HL-60 (cell line): ENCODE data around the gene SLC17A9.
A peak's percentile ranks its signal among the peaks of the same experiment; 100 is the strongest.

Experiments
- DNase-seq, 2 experiments: peaks; one replicate each; pipeline ENCODE4 v3.0.0-alpha.2; 2010 to 2020; ENCODE audit warnings: low read depth in 1 of 2, low spot score in 1 of 2
- H3K27ac ChIP-seq: fragments of 250-450 bp; sonication (Bioruptor Pico); replicated peaks from 2 replicates; pipeline ENCODE4 v1.5.1; 2020; ENCODE audit warnings: mild to moderate bottlenecking, moderate library complexity
- H3K27me3 ChIP-seq: fragments of 250-450 bp; sonication (Bioruptor Pico); 2 replicates; pipeline ENCODE4 v1.5.1; 2021; ENCODE audit warnings: mild to moderate bottlenecking, moderate library complexity; ENCODE audit not compliant: insufficient read depth, poor library complexity, severe bottlenecking
- H3K4me3 ChIP-seq: replicated peaks from 2 replicates; pipeline ENCODE4 v1.5.1; 2011; ENCODE audit warnings: mild to moderate bottlenecking, control low read depth, low read length; ENCODE audit not compliant: insufficient read depth
- CTCF ChIP-seq: IDR thresholded peaks from one replicate; pipeline ENCODE4 v1.5.1; 2011; ENCODE audit warnings: low read length, control low read depth, inconsistent platforms; ENCODE audit not compliant: insufficient read depth
- GABPA ChIP-seq: IDR thresholded peaks from 2 replicates; pipeline ENCODE4 v1.6.1; 2012; ENCODE audit warnings: low read depth
- POLR2AphosphoS5 ChIP-seq: IDR thresholded peaks from 2 replicates; pipeline ENCODE4 v1.6.1; 2012; ENCODE audit warnings: low read depth
- REST ChIP-seq: IDR thresholded peaks from 2 replicates; pipeline ENCODE4 v1.6.1; 2012; ENCODE audit warnings: low read depth; ENCODE audit not compliant: insufficient replicate concordance
- SPI1 ChIP-seq: IDR thresholded peaks from 2 replicates; pipeline ENCODE4 v1.6.1; 2012; ENCODE audit warnings: low read depth, mild to moderate bottlenecking, borderline replicate concordance
- long read RNA-seq: library from polyadenylated mRNA; unstranded; transcript quantifications from one replicate; pipeline ENCODE4 v2.0.0, GENCODE V29; 2020

SLC17A9 gene
- long read RNA-seq, transcript SLC17A9-202 (13 exons, 3,580 nt): major isoform, 68 of 244 reads
- long read RNA-seq, partial matches to known transcripts: 44 of 244 reads
- long read RNA-seq, other reads (novel, unspliced or antisense): 132 of 244 reads

GRCh38 chr20:62952373-62952967, at the start of gene SLC17A9:
SLC17A9 (plus strand) TSS chr20:62952709; CDS start chr20:62952831, 122 bp downstream.
- DNase-seq: peak; percentile 86 to 95
- no peak for TF ChIP-seq SPI1
- TF ChIP-seq POLR2AphosphoS5: peak; percentile 59
- TF ChIP-seq CTCF: no peak
- peak within 1 kb of the TSS; percentile 79 for H3K4me3 ChIP-seq
- H3K27me3 ChIP-seq: no peaks in the 10 kb centered on the region
- H3K27ac ChIP-seq: peak within 1 kb of the TSS; percentile 95

- Histone ChIP-seq H3K4me3 (no peak overlapping the region), H3K27me3 (no peaks in the 10 kb centered on the region), H3K27ac (no peak overlapping the region)
- DNase-seq: no peak
- TF ChIP-seq REST: no peak
- TF ChIP-seq SPI1: no peak
- TF ChIP-seq GABPA: no peak
- TF ChIP-seq POLR2AphosphoS5: no peak
- TF ChIP-seq CTCF: no peak
Measured at GRCh38 chr20:62902926-62903615, 49.4 kb upstream of the SLC17A9 start.

- no peak for DNase-seq
- Histone ChIP-seq H3K27ac (no peak overlapping the region), H3K27me3 (no peaks in the 10 kb centered on the region), H3K4me3 (no peak overlapping the region)
- no peak for TF ChIP-seq GABPA
- TF ChIP-seq POLR2AphosphoS5: no peak
- no peak for TF ChIP-seq CTCF
- no peak for TF ChIP-seq SPI1
- TF ChIP-seq REST: no peak
Measured at GRCh38 chr20:62905536-62906117, 46.9 kb upstream of the SLC17A9 start.
